CD4-positive, alpha-beta T cell treated with Interleukin-4 for 4 hours (primary cell): Measurements from ENCODE around the gene C3AR1.
"Not testable (repeated sequence)": the region's sequence is repeated elsewhere in the genome, so short reads cannot be mapped to it uniquely, and the experiment has no call there.

Experiments
- DNase-seq: peaks from one replicate; pipeline ENCODE4 v3.0.0-alpha.2; 2020

C3AR1 gene

GRCh38 chr12:8026291-8026900 lies 39.8 kb downstream of the C3AR1 start:
- peak; percentile 99 for DNase-seq

- DNase-seq = no peak
Measured at GRCh38 chr12:8018666-8019581, 47.2 kb downstream of the C3AR1 start.

GRCh38 chr12:8018213-8018612 lies 47.9 kb downstream of the C3AR1 start:
- DNase-seq = not testable (repeated sequence)

- DNase-seq = no peak
Measured at GRCh38 chr12:8014836-8015235, 51.3 kb downstream of the C3AR1 start.

GRCh38 chr12:8012651-8013309 lies 53.4 kb downstream of the C3AR1 start:
- no peak for DNase-seq

- no peak for DNase-seq
Measured at GRCh38 chr12:8011331-8011730, 54.8 kb downstream of the C3AR1 start.
